ENCODE measurements around the gene SDHAF2. TPM values are rescaled to one million over a fixed set of nuclear protein-coding genes. Genes with fewer than 3 reads are reported as not detected.
A peak's percentile ranks its signal among the peaks of the same experiment; 100 is the strongest.

Gene SDHAF2
- total and polyA plus RNA-seq, 9 of the 15 experiments (the other 6 are each of a cell fraction or from before 2014, with no cell fraction given): 21.2 to 144 (median 40.4) TPM

GRCh38 chr11:61452825-61453224 lies 22.9 kb downstream of the SDHAF2 start:
- FAIRE-seq: no peak
- Histone ChIP-seq H3K4me1 (replicated peaks in 1 of 2; ENCODE audit: control insufficient read depth in 2 of 2, insufficient read depth in 2 of 2, low read length in 2 of 2) (no peaks in the 10 kb centered on the region; a peak in 1 of 5 replicates), H3K4me2 (ENCODE audit: insufficient read depth, low read length) (no peak overlapping the region), H3K36me3 (ENCODE audit: control insufficient read depth, insufficient read depth, low read length) (peaks cover 22% of the 10 kb centered on the region), H3K9me1 (ENCODE audit: control insufficient read depth, insufficient read depth, low read length) (no peaks in the 10 kb centered on the region), H3K9ac (ENCODE audit: insufficient read depth in 1 of 2, low read depth in 2 of 2, low read length in 2 of 2) (no peak overlapping the region), H2AFZ (ENCODE audit: low read depth, low read length) (no peak overlapping the region), H3K27ac (ENCODE audit: extremely low read depth, low read depth, low read length) (no peak overlapping the region), H3K79me2 (ENCODE audit: control insufficient read depth, insufficient read depth, low read length) (no peaks in the 10 kb centered on the region), H4K20me1 (replicated peaks; ENCODE audit: control insufficient read depth, insufficient read depth, low read length) (no peaks in the 10 kb centered on the region), H3K4me3 (no peak overlapping the region), H3K9me3 (replicated peaks; ENCODE audit: control insufficient read depth, insufficient read depth, low read depth, low read length) (no peaks in the 10 kb centered on the region), H3K27me3 (ENCODE audit: control insufficient read depth in 2 of 2, insufficient read depth in 2 of 2, low read length in 2 of 2) (no peaks in the 10 kb centered on the region)
- POLR2A ChIA-PET: no interaction called here
- in situ Hi-C loops (cut with MboI) (no loop called here), intact Hi-C loops (cut with micrococcal nuclease) (no loop called here)
- no peak for DNase-seq (ENCODE audit: extremely low read depth in 1 of 4, low spot score in 3 of 4)
- no peak for ATAC-seq
- CTCF ChIA-PET (ENCODE audit: low intra/inter-chr PET ratio): no interaction called here
- WGBS (ENCODE audit: insufficient coverage, low coverage, missing lambda C conversion rate): 78% methylated on average over 2 of the region's 2 CpGs
- TF ChIP-seq RBM25 (IDR thresholded peaks at IDR 0.05; ENCODE audit: low read depth, low read length, severe bottlenecking): peak; percentile 10
- TF ChIP-seq MCM3 (IDR thresholded peaks at IDR 0.05): no peak
- no TSS peak for BruUV-seq (replicated peaks)

GRCh38 chr11:61453695-61454094 lies 23.8 kb downstream of the SDHAF2 start:
- in situ Hi-C loops (cut with MboI): no loop called here
- no TSS peak for BruUV-seq (replicated peaks)
- no peak for TF ChIP-seq MXI1 (IDR thresholded peaks at IDR 0.05; ENCODE audit: low read depth, low read length)
- TF ChIP-seq TOE1 (IDR thresholded peaks at IDR 0.05; ENCODE audit: borderline replicate concordance): no peak
- TF ChIP-seq TOE1 (CRISPR knock-in tag; IDR thresholded peaks at IDR 0.05; ENCODE audit: borderline replicate concordance, low read depth): no peak
- no peak for TF ChIP-seq ZNF561 (CRISPR knock-in tag; conservative IDR thresholded peaks at IDR 0.05)
- TF ChIP-seq CBX1 (IDR thresholded peaks at IDR 0.05; ENCODE audit: low read depth): no peak
- TF ChIP-seq TAF15 (IDR thresholded peaks at IDR 0.05; ENCODE audit: low read depth, low read length): no peak
- TF ChIP-seq SFPQ (IDR thresholded peaks at IDR 0.05; ENCODE audit: low read depth, low read length): no peak
- TF ChIP-seq ZBTB17 (CRISPR knock-in tag; IDR thresholded peaks at IDR 0.05): no peak
- TF ChIP-seq ZFP91 (CRISPR knock-in tag; IDR thresholded peaks at IDR 0.05): no peak
- no peak for TF ChIP-seq TFAM (CRISPR knock-in tag; conservative IDR thresholded peaks at IDR 0.05)

More at GRCh38 chr11:61453695-61454094, 23.8 kb downstream of the SDHAF2 start:
- Histone ChIP-seq H3K4me2 (ENCODE audit: insufficient read depth, low read length) (no peak overlapping the region), H4K20me1 (replicated peaks; ENCODE audit: control insufficient read depth, insufficient read depth, low read length) (no peaks in the 10 kb centered on the region), H3K9ac (ENCODE audit: insufficient read depth in 1 of 2, low read depth in 2 of 2, low read length in 2 of 2) (no peak overlapping the region), H3K27me3 (ENCODE audit: control insufficient read depth in 2 of 2, insufficient read depth in 2 of 2, low read length in 2 of 2) (no peaks in the 10 kb centered on the region), H3K9me1 (ENCODE audit: control insufficient read depth, insufficient read depth, low read length) (no peaks in the 10 kb centered on the region), H3K27ac (ENCODE audit: extremely low read depth, low read depth, low read length) (no peak overlapping the region), H3K4me3 (no peak overlapping the region), H2AFZ (ENCODE audit: low read depth, low read length) (no peak overlapping the region), H3K4me1 (replicated peaks in 1 of 2; ENCODE audit: control insufficient read depth in 2 of 2, insufficient read depth in 2 of 2, low read length in 2 of 2) (no peaks in the 10 kb centered on the region; a peak in 1 of 5 replicates), H3K79me2 (ENCODE audit: control insufficient read depth, insufficient read depth, low read length) (no peaks in the 10 kb centered on the region), H3K9me3 (replicated peaks; ENCODE audit: control insufficient read depth, insufficient read depth, low read depth, low read length) (no peaks in the 10 kb centered on the region), H3K36me3 (ENCODE audit: control insufficient read depth, insufficient read depth, low read length) (peaks cover 14% of the 10 kb centered on the region; the same call in 2 of the 3 replicates)
- intact Hi-C loops (cut with micrococcal nuclease): no loop called here
- ChIA-PET CTCF (ENCODE audit: low intra/inter-chr PET ratio) (no interaction called here), POLR2A (no interaction called here)
- WGBS (ENCODE audit: insufficient coverage, low coverage, missing lambda C conversion rate): 43% methylated on average over 3 of the region's 3 CpGs
- DNase-seq (ENCODE audit: extremely low read depth in 1 of 4, low spot score in 3 of 4) (peak in 1 of 4 experiments; percentile 4), FAIRE-seq (no peak), ATAC-seq (no peak)
